Kidney capillary endothelial cell (primary cell): ENCODE data around the gene OPCML.

Experiments used
- DNase-seq: peaks from one replicate; pipeline ENCODE4 v3.0.0-alpha.2; 2018; ENCODE audit warnings: low spot score

OPCML gene

GRCh38 chr11:132466983-132467382 lies 1065.3 kb downstream of the OPCML start:
- no peak for DNase-seq

GRCh38 chr11:132464939-132465338 lies 1067.4 kb downstream of the OPCML start:
- no peak for DNase-seq

GRCh38 chr11:132464003-132464342 lies 1068.3 kb downstream of the OPCML start:
- DNase-seq = no peak

- DNase-seq = no peak
Observed at GRCh38 chr11:132463295-132464002, 1068.9 kb downstream of the OPCML start.

- no peak for DNase-seq
Observed at GRCh38 chr11:132459736-132460135, 1072.6 kb downstream of the OPCML start.

- no peak for DNase-seq
Observed at GRCh38 chr11:132457445-132457844, 1074.9 kb downstream of the OPCML start.

- DNase-seq = no peak
Observed at GRCh38 chr11:132456751-132457328, 1075.5 kb downstream of the OPCML start.

- no peak for DNase-seq
Observed at GRCh38 chr11:132455044-132455443, 1077.3 kb downstream of the OPCML start.

GRCh38 chr11:132453406-132453805 lies 1078.9 kb downstream of the OPCML start:
- no peak for DNase-seq

- no peak for DNase-seq
Observed at GRCh38 chr11:132452616-132453015, 1079.7 kb downstream of the OPCML start.

GRCh38 chr11:132451942-132452601 lies 1080.2 kb downstream of the OPCML start:
- DNase-seq = no peak

GRCh38 chr11:132450631-132451030 lies 1081.7 kb downstream of the OPCML start:
- DNase-seq = no peak

GRCh38 chr11:132448334-132448995 lies 1083.8 kb downstream of the OPCML start:
- DNase-seq = no peak

GRCh38 chr11:132447761-132448160 lies 1084.5 kb downstream of the OPCML start:
- no peak for DNase-seq

- no peak for DNase-seq
Observed at GRCh38 chr11:132445859-132446291, 1086.4 kb downstream of the OPCML start.

- no peak for DNase-seq
Observed at GRCh38 chr11:132444911-132445310, 1087.4 kb downstream of the OPCML start.

- no peak for DNase-seq
Observed at GRCh38 chr11:132439711-132440255, 1092.5 kb downstream of the OPCML start.

GRCh38 chr11:132438418-132438817 lies 1093.9 kb downstream of the OPCML start:
- DNase-seq = no peak

- no peak for DNase-seq
Observed at GRCh38 chr11:132430429-132431062, 1101.8 kb downstream of the OPCML start.

- DNase-seq = no peak
Observed at GRCh38 chr11:132429685-132430084, 1102.6 kb downstream of the OPCML start.

- no peak for DNase-seq
Observed at GRCh38 chr11:132427611-132428010, 1104.7 kb downstream of the OPCML start.

GRCh38 chr11:132424433-132424832 lies 1107.9 kb downstream of the OPCML start:
- DNase-seq = no peak
